IMR-90 (cell line): ENCODE results near the gene ZNF12. TPM values are rescaled to one million over a fixed set of nuclear protein-coding genes. Genes with fewer than 3 reads are reported as not detected.

Source experiments
- ATAC-seq: fragments of 200-7000 bp; cut with Tn5 transposase; 2 replicates; pipeline ENCODE4 v1.9.1; 2020; ENCODE audit warnings: low read depth, mild to moderate bottlenecking, moderate library complexity
- BruUV-seq: library from RNA; stranded (reverse); fragments of 400-500 nt; replicated peaks from 2 replicates; lab custom pipeline; 2021; lab: Mats Ljungman, UMichigan
- CTCF ChIA-PET: fragments of 300-600 bp; formaldehyde crosslinking; extraction: SDS; loops from one replicate; lab custom pipeline; 2021; ENCODE audit warnings: antibody characterized with exemption; lab: Yijun Ruan, JAX
- POLR2A ChIA-PET: fragments of 300-600 bp; sonication (Branson Sonifier 250); formaldehyde crosslinking; loops from one replicate; lab custom pipeline; 2022; ENCODE audit warnings: antibody characterized with exemption; ENCODE audit not compliant: unreplicated experiment; lab: Charles Lee
- DNase-seq: peaks from one replicate; pipeline ENCODE4 v3.0.0; 2013
- H2AFZ ChIP-seq: replicated peaks from 2 replicates; pipeline ENCODE3; 2013; ENCODE audit warnings: low read length, mild to moderate bottlenecking; ENCODE audit not compliant: poor library complexity
- H2AK5ac ChIP-seq: 2 replicates; pipeline ENCODE4 v1.6.1; 2013; ENCODE audit warnings: low read depth, low read length, inconsistent platforms
- H2AK9ac ChIP-seq: replicated peaks from 2 replicates; pipeline ENCODE3; 2013; ENCODE audit warnings: mild to moderate bottlenecking, low read depth, low read length, moderate library complexity; ENCODE audit not compliant: poor library complexity
- H2BK120ac ChIP-seq: 2 replicates; pipeline ENCODE4 v1.6.1; 2013; ENCODE audit warnings: low read depth, low read length, inconsistent platforms
- H2BK15ac ChIP-seq: 3 replicates; pipeline ENCODE4 v1.6.1; 2013; ENCODE audit warnings: low read depth, low read length, inconsistent platforms
- H2BK20ac ChIP-seq: 2 replicates; pipeline ENCODE4 v1.6.1; 2013; ENCODE audit warnings: low read depth, mild to moderate bottlenecking, inconsistent platforms, low read length, moderate library complexity
- H2BK5ac ChIP-seq: 2 replicates; pipeline ENCODE4 v1.6.1; 2013; ENCODE audit warnings: mild to moderate bottlenecking, low read depth, low read length, inconsistent platforms; ENCODE audit not compliant: poor library complexity, severe bottlenecking
- H3K14ac ChIP-seq: replicated peaks from 2 replicates; pipeline ENCODE4 v1.6.1; 2013; ENCODE audit warnings: low read depth, low read length, inconsistent platforms
- H3K18ac ChIP-seq: 2 replicates; pipeline ENCODE4 v1.6.1; 2013; ENCODE audit warnings: low read depth, low read length, control low read depth
- H3K23ac ChIP-seq: 2 replicates; pipeline ENCODE4 v1.6.1; 2013; ENCODE audit warnings: low read depth, low read length, inconsistent platforms
- H3K27ac ChIP-seq: 2 replicates; pipeline ENCODE4 v1.5.1; 2013; ENCODE audit warnings: mild to moderate bottlenecking, control low read depth, low read length; ENCODE audit not compliant: insufficient read depth
- H3K27me3 ChIP-seq: 2 replicates; pipeline ENCODE4 v1.6.1; 2013; ENCODE audit warnings: low read length; ENCODE audit not compliant: control insufficient read depth, insufficient read depth
- H3K36me3 ChIP-seq: 2 replicates; pipeline ENCODE4 v1.6.1; 2013; ENCODE audit warnings: low read length, mixed read lengths; ENCODE audit not compliant: control insufficient read depth, insufficient read depth
- H3K4ac ChIP-seq: 2 replicates; pipeline ENCODE4 v1.6.1; 2013; ENCODE audit warnings: low read depth, low read length, inconsistent platforms
- H3K4me1 ChIP-seq: 2 replicates; pipeline ENCODE4 v1.6.1; 2013; ENCODE audit warnings: low read length, mixed read lengths; ENCODE audit not compliant: control insufficient read depth, insufficient read depth
- H3K4me2 ChIP-seq: 2 replicates; pipeline ENCODE4 v1.6.1; 2013; ENCODE audit warnings: low read depth, mild to moderate bottlenecking, control low read depth, low read length, moderate library complexity
- H3K4me3 ChIP-seq: 2 replicates; pipeline ENCODE4 v1.5.1; 2013; ENCODE audit warnings: low read depth, mild to moderate bottlenecking, control low read depth, low read length, moderate library complexity; ENCODE audit not compliant: insufficient read depth
- H3K56ac ChIP-seq: 2 replicates; pipeline ENCODE4 v1.6.1; 2013; ENCODE audit warnings: low read length, inconsistent platforms; ENCODE audit not compliant: insufficient read depth; ENCODE audit errors: extremely low read depth
- H3K79me1 ChIP-seq, 2 experiments: 2 replicates each; pipeline ENCODE4 v1.6.1; 2013; ENCODE audit warnings: low read length in 2 of 2, inconsistent platforms in 1 of 2, low read depth in 1 of 2
- H3K9ac ChIP-seq: 2 replicates; pipeline ENCODE4 v1.6.1; 2013; ENCODE audit warnings: low read depth, low read length, control low read depth
- H3K9me1 ChIP-seq: 2 replicates; pipeline ENCODE4 v1.6.1; 2013; ENCODE audit warnings: low read length, inconsistent platforms; ENCODE audit not compliant: insufficient read depth
- H3K9me3 ChIP-seq: 2 replicates; pipeline ENCODE4 v1.6.1; 2013; ENCODE audit warnings: low read length; ENCODE audit not compliant: control insufficient read depth, insufficient read depth
- H4K20me1 ChIP-seq: 2 replicates; pipeline ENCODE4 v1.6.1; 2013; ENCODE audit warnings: low read length, inconsistent platforms; ENCODE audit not compliant: insufficient read depth
- H4K5ac ChIP-seq: 2 replicates; pipeline ENCODE4 v1.6.1; 2013; ENCODE audit warnings: mild to moderate bottlenecking, low read depth, low read length, control low read depth
- H4K8ac ChIP-seq, 2 experiments: 2 replicates each; pipeline ENCODE4 v1.6.1; 2013; ENCODE audit warnings: low read depth in 2 of 2, low read length in 2 of 2, control low read depth in 1 of 2, inconsistent platforms in 1 of 2
- H4K91ac ChIP-seq: 2 replicates; pipeline ENCODE4 v1.6.1; 2013; ENCODE audit warnings: low read depth, low read length, inconsistent platforms; ENCODE audit not compliant: insufficient read depth
- RAD21 ChIP-seq: IDR thresholded peaks from 2 replicates; pipeline ENCODE4 v1.6.1; 2012; ENCODE audit warnings: low read length, improper control_type of control experiment
- USF2 ChIP-seq: fragments of 150-350 bp; IDR thresholded peaks from 2 replicates; pipeline ENCODE4 v1.6.1; 2017; ENCODE audit warnings: mild to moderate bottlenecking, antibody characterized with exemption, low read length, low read depth
- WGBS, 2 experiments: methylation state at CpG; one replicate each; pipeline versions ENCODE4 v1.1.5 to v1.1.7; 2013; ENCODE audit warnings: missing lambda C conversion rate in 2 of 2; ENCODE audit not compliant: insufficient read length in 1 of 2; ENCODE audit errors: extremely low coverage in 2 of 2; 5-methylcytosine and 5-hydroxymethylcytosine counted together
- dilution Hi-C: fragments of 300-500 bp; cut with HindIII; formaldehyde crosslinking; loops from one replicate; pipeline ENCODE4 v1.14.3; 2018; ENCODE audit warnings: low sequenced_read_pairs; ENCODE audit not compliant: unreplicated experiment
- in situ Hi-C: fragments of 300-500 bp; cut with MboI; formaldehyde crosslinking; loops from 3 replicates; pipeline ENCODE4 v1.14.3; 2019; ENCODE audit warnings: low sequenced_read_pairs, inconsistent platforms, mixed read lengths
- intact Hi-C: fragments of 100-400 bp; cut with micrococcal nuclease; formaldehyde crosslinking; loops from 2 replicates; pipeline ENCODE4 v1.10.0; 2022
- polyA plus RNA-seq, 3 experiments: library from polyadenylated mRNA; depleted of rRNA; stranded (reverse); fragments of >200 nt; gene quantifications; 2 replicates each; pipeline ENCODE4 v1.2.3, GENCODE V29; 2012; ENCODE audit warnings: low replicate concordance in 1 of 3
- total RNA-seq: library from RNA; depleted of rRNA; stranded (reverse); fragments of >200 nt; gene quantifications from 2 replicates; pipeline ENCODE4 v1.2.3, GENCODE V29; 2012

ZNF12 gene
- total and polyA plus RNA-seq, 2 of the 4 experiments (the other 2 are of a cell fraction): 8.2 to 20.8 TPM

- no peak overlapping the region for H3K27ac ChIP-seq
- H4K91ac ChIP-seq: no peak overlapping the region
- H2BK5ac ChIP-seq: no peak overlapping the region
- no peak overlapping the region for H2AK5ac ChIP-seq
- H2BK120ac ChIP-seq: no peak overlapping the region
- no peak overlapping the region for H3K23ac ChIP-seq
- no peaks in the 10 kb centered on the region for H3K9me1 ChIP-seq
- intact Hi-C loops: no loop called here
- no peak overlapping the region for H2BK15ac ChIP-seq
- in situ Hi-C loops: no loop called here
- no peak overlapping the region for H4K8ac ChIP-seq
- no peak overlapping the region for H3K18ac ChIP-seq
- dilution Hi-C loops: no loop called here
- ATAC-seq (no peak), DNase-seq (no peak)
- no TSS peak for BruUV-seq
- H3K79me1 ChIP-seq: peaks cover 0 to 9% of the 10 kb centered on the region in 2 experiments; a peak in 1 of 4 replicates
- no peak overlapping the region for H3K9ac ChIP-seq
- CTCF ChIA-PET: no interaction called here
- no peaks in the 10 kb centered on the region for H3K4me1 ChIP-seq
- no peak overlapping the region for H2AK9ac ChIP-seq
- H3K9me3 ChIP-seq: peaks cover 40% of the 10 kb centered on the region
- no peaks in the 10 kb centered on the region; the same call in 1 of the 2 replicates for H4K20me1 ChIP-seq
- POLR2A ChIA-PET: no interaction called here
- no peak overlapping the region for H3K4me3 ChIP-seq
- no peak overlapping the region for H3K14ac ChIP-seq
- WGBS, 2 experiments: 96% methylated on average over 76 of the region's 146 CpGs; no CpG with 5 or more reads in 1 of the 2 experiments
- no peak overlapping the region for H3K56ac ChIP-seq
- no peak overlapping the region for H2AFZ ChIP-seq
- H3K36me3 ChIP-seq: peaks cover 77% of the 10 kb centered on the region
- H4K5ac ChIP-seq: no peak overlapping the region
- no peak overlapping the region for H3K4me2 ChIP-seq
- H2BK20ac ChIP-seq: no peak overlapping the region
- no peak overlapping the region for H3K4ac ChIP-seq
- TF ChIP-seq USF2 (no peak), RAD21 (no peak)
- H3K27me3 ChIP-seq: no peaks in the 10 kb centered on the region
These were observed 53.4 kb downstream of the ZNF12 start for GRCh38 chr7:6653071-6654003.
